Astrocyte of the hippocampus (primary cell): ENCODE measurements around the gene MBIP.
"Not testable (repeated sequence)": the region's sequence is repeated elsewhere in the genome, so short reads cannot be mapped to it uniquely, and the experiment has no call there.

Experiments
- DNase-seq: peaks from one replicate; pipeline ENCODE4 v3.0.0; 2011; ENCODE audit warnings: low read depth, low spot score

Gene MBIP

DNA sequence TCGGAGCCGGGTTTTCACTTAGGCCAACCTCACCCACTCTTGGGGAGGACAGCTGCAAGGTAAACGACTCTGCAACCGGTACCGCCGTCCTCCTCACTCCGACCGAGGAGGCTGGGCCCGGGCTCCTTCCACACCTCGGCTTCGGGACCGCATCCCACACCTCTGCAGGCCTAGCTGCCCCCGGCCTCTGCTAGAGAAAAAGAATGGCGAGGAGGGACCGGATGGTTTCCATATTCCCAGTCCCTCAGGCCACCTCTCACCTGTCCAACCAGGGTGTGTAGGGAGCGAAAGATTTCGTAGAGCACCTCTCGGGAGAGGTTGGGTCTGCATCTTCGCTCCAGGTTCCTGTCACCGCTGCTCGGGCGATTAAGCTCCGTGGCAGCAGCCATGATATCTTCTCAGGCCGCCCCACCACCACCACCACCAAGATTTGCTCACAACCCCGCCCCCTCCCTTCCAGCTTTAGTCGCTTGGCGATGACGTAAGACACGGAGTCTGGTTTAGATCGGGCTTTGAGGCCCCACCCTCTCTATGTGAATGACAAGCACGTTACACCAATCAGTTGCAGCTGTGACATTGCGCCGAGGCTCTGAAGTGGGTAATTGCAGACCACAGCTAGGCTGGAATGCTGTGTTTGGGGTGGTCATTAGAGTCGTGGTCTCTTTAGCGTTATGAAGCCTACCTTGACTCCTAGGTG is at the start of gene MBIP:
TSS of gene MBIP (minus strand) at position 438 of the 697 bp plus-strand sequence. CDS start at position 389, 49 bp downstream.
- peak; percentile 98 for DNase-seq

GRCh38 chr14:36367985-36368774 is 47.7 kb upstream of the MBIP start:
- peak; percentile 2 for DNase-seq

DNA sequence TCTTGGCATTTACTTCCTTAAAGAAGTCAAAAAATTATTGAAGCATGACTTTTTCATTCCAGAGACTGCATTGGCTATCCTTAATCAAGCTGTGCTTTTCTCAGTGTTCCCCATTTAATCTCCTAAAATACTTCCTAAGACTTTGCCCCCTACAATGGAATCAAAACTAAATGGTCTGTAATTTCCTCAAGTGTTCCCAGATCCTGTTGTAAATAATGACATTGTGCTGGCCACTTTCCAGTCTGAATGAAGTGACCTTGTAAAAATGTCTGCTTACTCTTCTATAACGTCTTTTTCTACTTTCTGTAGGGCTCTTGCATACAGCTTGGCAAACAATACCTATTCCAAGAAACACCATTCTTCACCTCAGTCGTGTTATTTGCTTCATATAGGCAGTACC is 45.3 kb upstream of the MBIP start:
- DNase-seq: no peak

DNA sequence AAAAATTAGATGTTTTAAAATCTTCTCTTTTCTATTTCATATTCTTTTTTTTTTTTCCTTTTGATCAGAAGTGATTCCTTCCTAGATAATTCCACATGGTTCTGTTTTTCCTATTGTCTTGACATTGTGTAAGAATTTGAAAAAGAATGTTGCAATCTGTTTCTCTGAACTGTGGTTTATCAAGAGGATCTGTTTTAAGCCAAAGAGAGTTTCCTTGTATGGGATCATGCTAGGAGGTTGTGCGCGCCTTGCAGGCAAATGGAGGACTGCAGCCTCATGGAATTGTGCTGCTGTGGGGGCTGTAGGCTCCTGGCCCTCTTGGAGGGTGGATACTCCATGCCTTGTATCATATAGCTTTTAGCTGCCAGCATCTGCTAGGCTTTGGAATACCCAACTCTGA is 43.3 kb upstream of the MBIP start:
- no peak for DNase-seq

- no peak for DNase-seq
Observed at GRCh38 chr14:36362648-36363047, 42.2 kb upstream of the MBIP start.

- no peak for DNase-seq
Observed at GRCh38 chr14:36361210-36361853, 40.9 kb upstream of the MBIP start.

- DNase-seq: no peak
Observed at GRCh38 chr14:36356862-36357261, 36.4 kb upstream of the MBIP start.

DNA sequence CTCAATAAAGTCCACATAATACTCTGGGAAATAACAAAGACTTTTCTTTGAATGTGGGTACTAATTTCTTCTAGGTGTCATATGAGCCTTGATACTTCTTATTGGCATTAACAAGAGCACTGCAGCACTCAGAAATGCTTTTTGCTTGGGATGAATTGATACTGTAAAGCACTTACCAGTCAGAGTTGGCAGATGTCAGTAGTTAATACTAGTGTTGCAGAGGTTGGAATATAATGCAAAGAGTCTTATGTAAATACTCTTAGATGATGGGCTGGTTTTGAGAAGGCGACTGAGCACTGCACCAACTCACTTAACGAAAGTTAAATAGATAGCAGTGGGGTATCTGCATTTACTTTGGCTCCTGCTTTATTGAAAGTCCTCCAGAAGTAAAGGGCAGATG is 25.6 kb upstream of the MBIP start:
- no peak for DNase-seq

DNA sequence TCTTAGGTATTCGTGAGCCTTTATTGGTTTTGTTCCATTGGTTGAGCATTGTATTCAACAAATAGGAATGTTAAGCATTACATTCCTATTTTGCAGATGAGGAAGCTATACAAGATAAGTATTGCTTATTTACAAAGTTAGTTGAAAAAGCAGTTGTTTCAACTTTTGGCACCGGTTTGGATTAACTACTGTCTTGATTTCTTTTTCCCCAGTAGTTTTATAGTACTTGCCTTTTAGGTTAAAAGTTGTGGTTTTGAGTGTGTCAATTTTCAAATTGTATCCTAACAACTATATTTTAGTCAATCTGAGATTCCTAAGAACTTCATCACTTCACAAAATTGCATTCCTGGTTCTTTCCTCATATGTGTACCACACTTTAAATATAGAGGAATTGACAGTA is 23.8 kb upstream of the MBIP start:
- DNase-seq: peak; percentile 1

DNA sequence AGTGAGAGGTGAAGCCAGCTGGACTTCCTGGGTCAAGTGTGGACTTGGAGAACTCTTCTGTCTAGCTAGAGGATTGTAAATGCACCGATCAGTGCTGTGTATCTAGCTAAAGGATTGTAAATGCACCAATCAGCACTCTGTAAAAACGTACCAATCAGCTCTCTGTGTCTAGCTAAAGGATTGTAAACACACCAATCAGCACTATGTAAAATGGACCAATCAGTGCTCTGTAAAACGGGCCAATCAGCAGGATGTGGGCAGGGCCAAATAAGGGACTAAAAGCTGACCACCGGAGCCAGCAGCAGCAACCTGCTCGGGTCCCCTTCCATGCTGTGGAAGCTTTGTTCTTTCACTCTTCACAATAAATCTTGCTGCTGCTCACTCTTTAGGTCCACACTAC is 21.4 kb upstream of the MBIP start:
- DNase-seq: not testable (repeated sequence)

DNA sequence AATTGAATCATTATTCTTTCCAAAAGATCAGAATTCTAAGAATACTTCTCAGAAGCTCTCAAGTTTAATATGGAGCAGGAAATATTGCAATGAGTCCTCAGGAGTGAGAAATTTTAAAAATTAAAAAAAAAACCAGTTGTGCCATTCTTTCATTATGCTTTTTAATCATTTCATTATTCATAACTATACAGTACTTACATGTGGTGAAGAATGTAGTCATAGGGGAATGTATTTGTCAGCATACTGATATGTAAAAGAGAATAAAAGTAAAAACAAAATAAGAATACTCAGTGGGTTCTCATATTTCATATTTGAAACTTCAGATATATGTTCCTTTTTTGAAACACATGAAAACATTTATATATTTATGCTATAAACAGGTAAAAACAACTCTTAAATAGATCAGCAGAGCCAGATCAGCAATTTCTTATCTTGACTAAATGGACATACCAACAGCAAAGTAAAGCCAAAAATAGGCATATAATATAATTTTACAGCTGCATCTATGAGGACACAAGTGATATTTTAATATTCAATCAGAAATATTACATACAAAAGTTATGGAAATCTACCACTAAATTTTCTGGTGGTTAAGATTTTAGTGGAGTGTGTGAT is 19.9 kb upstream of the MBIP start:
- no peak for DNase-seq

GRCh38 chr14:36339816-36340215 is 19.4 kb upstream of the MBIP start:
- no peak for DNase-seq

GRCh38 chr14:36333119-36333518 is 12.7 kb upstream of the MBIP start:
- no peak for DNase-seq

- not testable (repeated sequence) for DNase-seq
Observed at GRCh38 chr14:36327573-36327972, 7.1 kb upstream of the MBIP start.

- no peak for DNase-seq
Observed at GRCh38 chr14:36325853-36326252, 5.4 kb upstream of the MBIP start.

DNA sequence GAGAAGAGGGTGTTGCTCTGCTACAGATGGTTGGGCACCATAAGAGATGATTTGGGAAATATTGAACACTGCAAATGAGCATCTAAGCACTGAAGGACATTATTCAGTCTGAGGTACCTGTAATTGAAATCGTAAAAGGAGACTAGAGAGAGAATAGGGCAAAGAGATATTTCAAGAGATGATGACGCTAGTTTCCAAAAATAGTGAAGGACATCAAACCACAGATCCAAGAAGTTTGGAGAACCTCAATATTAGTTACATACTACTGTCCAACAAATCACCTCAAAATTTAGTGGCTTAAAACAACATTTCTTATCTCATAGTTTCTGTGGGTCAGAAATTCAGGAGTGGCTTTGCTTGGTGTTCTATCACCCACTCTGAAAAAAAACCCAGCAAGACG is 4.5 kb upstream of the MBIP start:
- no peak for DNase-seq

- DNase-seq: no peak
Observed at GRCh38 chr14:36320897-36321381, 502 bp upstream of the MBIP start.

- DNase-seq: no peak
Observed at GRCh38 chr14:36319899-36320199, 588 bp downstream of the MBIP start.

- no peak for DNase-seq
Observed at GRCh38 chr14:36317650-36318049, 2.8 kb downstream of the MBIP start.

DNA sequence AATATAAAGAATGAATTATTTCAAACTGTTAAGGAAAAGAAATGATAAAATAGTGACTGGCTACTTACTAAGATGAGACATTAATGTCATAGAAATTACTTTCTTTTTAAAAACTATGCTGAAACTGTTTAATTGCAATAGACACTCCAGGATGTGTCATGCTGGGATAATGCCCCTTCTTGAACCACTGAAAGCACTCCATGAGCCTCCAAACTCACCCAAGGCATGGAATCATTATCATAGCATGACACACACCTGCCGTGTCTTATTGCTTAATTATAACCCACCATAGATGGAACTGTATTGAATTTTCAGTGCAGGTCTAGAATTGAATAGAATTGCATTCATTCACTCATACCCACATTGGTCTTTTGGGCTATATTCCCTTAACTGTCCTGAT is 4.3 kb downstream of the MBIP start:
- no peak for DNase-seq

DNA sequence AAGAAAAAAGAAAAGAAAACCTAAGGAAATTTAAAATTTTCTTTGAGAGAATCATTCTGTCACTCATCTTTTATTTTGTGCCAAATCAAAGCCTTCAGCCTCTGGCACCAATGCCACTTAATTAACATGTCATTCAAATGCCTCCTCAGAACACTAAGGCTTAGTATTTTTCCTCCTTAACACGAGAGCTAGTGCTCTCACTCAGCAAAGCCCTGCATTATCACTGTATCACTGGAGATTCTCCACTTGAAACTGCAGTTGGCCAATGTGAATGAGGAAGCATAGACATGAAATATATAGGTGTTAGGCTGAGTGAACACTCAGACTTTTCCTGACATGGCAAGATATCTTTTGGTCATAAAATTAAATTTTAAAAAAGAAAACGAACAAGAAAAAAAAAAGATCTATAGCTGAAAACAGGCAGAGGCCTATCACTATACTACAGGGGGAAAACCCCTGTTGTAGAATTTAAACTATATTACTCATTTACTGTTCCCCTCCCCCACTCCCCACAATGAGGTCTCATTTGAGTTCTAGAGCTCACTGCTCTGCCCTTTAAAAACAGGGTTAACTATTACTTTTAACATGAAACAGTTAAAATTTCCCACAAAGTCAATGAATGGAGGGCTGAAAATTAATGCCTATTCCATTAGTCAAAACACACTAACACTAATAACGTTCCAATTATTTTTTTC is 5.1 kb downstream of the MBIP start:
- DNase-seq: no peak

DNA sequence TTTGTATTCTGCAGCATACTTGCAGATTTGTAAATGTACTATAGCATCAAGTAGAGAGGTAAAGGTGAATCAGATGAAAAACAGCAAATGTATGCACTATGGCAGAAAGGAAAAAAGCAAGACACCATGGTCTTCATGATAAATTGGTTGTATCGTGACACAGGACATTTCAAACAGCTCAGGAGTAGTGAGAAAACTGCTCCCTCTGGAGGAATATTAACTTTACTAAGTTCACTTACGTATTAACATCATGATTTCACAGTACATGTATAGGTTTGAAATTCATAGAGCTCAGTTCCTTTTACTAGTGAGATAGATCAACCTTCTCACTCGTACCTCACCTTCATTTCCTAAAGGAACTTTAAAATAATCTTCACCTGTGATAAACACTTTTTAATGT is 6.5 kb downstream of the MBIP start:
- DNase-seq: no peak
